HG02852 (cell line): ENCODE data around the gene BEAN1.

Source experiments
- ATAC-seq: cut with Tn5 transposase; IDR thresholded peaks from one replicate; pipeline ENCODE4 v1.9.1; 2021; ENCODE audit warnings: mild to moderate bottlenecking, moderate library complexity; ENCODE audit not compliant: unreplicated experiment

BEAN1 gene

DNA sequence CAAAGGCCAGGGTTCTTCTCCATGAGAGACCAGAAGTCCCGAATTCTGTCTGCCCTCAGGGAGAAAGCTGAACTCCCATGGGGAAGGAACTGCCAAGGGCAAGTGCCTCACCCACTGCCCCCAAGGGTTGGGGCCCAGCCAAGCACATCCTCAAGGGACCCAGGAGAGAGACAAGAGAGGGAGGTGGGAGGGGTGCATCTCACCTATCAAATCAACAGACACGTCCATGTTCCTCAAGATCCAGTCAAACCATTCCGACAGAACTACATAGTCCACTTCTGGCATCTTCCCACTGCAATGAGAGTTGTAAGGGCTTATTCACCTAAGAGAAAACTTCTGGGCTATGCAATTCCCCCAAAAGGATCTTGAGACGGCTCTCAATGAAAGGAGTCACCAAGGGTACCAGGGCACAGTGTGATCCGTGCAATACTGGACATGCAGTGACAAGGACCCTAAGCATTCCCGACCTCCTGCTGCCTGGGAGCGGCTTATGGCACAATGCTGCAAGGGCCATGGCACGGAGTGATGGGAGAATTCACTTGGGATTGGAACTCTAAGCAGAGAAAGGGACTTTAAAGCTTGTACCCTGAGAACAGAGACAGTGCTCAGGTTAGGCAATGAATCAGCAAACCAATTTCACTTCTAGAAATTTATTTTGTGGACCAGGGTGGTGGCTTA, 90.6 kb downstream of the BEAN1 start:
- no peak for ATAC-seq

DNA sequence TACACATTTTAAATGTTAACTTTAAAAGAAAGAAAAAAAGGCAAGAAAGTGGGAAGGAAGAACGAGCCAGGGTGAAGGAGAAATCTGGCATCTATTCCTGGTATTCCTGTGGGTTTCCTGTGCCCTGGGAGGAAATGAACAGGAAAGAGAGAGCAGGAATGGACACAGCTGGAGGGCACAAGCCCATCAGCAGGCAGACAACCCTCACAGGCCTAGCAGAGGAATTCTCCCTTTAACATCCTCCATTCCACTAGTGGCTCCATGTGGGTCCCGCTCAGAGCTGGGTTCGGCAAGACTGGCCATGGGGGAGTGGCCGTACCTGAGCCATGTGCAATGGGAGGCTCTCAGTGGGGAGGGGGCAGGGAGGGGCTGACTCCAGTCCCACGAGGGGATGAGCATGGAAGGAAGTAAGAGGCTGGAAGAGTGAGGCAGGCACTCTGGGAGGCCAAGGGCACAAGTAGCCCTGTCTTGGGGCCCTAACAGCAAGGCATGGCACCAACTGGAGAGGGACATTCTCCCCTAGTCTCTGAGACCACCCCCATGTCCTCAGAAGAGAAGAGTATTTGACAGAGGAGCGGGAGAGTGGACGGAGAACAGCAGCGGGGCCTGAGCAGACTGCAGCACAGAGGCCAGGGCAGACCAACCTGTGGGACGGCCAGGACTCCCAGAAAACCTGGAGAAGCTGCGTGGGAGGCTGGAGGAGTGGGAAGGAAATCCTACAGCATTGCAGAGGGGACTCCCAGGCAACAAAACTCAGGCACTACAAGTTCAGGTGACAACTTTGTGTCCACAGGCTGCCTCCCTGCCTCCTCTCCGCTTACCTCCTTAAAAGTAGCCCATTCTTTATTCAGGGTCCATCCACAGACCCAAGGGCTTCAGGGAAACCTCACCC, 92.6 kb downstream of the BEAN1 start:
- ATAC-seq: no peak

DNA sequence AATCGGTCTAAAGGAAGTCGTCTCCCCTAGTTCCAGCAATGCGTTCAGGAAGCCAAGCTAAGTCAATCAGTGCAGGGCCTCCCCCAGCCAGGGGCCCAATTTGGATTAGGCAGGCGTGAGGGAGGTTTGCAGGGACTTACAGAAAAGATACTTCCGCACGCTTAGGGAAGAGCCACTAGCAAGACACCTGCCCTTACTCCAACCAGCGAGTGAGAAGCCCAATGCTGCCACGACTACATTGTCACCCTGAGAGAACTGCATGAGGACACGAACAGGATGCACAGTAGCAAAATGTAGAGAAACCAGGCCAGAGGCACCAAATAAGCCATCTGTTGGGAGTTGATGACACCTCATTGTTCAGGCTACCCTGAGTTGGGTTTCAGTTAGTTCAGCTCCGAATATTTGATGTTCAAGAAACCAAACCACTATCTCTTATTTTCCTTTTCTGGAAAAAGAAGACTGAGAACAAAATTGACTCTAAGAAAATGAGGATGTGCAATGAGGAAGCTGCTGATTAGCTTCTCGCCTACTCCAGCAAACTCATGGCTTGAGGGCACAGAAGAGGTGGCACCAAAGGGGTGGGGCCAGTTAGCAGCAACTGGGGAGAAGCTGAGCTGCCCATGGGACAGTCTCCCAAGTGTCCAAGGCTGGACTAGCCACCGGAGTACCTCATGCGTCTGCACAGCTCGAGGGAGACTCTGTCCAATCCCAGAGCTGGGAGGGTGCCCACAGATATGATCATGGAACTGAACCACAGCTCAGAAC, 93.5 kb downstream of the BEAN1 start:
- no peak for ATAC-seq

DNA sequence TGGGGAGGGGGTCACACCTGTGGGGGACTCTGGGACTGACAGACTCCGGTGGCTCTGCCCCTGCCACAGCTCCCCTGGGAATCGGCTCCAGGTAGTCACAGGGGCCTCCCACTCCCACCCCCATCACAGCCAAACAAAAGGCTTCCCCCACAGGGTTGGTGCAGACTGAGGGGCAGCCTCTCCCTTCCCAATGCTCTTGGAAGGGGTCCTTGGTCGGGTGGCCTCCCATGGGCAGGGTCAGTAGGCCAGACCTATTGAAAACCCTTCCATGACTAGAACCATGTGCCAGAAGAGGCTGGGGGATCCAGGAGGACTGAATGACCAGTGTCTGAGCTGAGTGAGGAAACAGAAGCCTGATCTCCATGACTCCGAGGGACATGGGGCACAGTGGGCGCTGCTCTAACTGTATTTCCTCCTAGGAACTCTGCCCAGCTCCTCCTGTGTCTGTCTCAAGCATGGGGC, 94.2 kb downstream of the BEAN1 start:
- ATAC-seq: no peak

DNA sequence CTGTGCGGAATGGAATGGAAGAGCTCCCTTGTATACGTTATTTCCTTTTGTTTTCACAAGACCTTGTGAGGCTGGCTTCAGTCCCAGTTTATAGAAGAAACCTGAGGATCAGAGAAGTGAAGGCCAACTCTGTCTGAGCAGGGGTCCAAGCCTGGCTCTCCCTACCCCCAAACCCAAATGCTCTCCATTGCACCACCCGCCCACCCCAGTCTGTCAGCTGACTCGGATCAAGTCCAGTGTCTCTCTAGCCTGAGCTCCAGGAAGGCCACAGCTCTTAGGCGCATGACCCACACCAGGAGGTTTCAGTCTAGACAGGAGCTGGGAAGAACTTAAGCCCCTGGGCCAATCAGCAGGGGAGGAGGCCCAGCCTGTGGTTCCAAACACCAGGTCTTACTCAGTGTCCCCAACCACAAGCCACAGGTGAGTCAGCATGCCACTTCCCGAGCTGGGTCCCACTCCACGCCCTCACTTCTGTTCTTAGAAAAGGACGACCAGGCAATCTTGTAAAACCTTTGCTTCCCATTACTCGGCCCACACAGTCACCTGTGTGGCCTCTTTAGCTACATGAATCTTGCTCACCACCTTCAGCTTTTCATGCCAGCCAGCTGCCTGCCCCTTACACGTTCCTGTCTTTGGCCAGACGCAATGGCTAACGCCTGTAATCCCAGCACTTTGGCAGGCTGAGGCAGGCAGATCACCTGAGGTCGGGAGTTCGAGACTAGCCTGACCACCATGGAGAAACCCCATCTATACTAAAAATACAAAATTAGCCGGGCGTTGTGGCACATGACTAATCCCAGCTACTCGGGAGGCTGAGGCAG, 95.1 kb downstream of the BEAN1 start:
- peak; percentile 57 for ATAC-seq

DNA sequence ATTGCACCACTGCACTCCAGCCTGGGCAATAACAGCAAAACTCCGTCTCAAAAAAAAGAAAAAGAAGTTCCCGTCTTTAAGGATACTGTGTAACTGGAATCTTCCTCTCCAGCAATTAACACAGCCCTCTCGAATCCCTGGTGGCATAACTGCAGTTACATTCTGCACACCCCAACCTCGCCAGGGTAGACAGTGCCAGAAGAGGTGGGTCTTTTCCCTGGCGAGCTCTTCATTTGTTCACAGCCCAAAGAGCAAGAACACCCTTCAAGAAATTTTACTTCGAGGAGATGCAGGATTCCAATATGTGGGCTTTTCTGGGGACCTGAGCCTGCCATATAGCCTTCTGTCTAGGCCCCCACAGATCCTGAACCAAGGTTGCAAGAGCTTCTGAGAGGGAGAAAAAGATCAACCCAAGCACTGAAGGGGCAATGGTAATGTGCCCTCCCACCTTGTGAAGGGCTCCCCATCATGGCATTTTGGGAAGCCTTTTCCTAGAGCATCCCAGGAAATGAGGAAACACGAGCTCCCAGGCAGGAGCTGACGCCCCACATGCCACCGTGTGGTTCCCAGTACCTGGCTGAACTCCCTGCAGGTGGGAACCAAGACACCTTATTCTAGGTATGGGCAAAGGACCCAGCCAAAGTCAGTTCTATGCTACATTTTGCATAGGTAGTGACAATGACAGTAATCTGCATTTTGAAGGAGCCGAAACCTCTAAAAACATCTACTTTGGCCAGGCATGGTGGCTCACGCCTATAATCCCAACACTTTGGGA, 95.9 kb downstream of the BEAN1 start:
- ATAC-seq: no peak

DNA sequence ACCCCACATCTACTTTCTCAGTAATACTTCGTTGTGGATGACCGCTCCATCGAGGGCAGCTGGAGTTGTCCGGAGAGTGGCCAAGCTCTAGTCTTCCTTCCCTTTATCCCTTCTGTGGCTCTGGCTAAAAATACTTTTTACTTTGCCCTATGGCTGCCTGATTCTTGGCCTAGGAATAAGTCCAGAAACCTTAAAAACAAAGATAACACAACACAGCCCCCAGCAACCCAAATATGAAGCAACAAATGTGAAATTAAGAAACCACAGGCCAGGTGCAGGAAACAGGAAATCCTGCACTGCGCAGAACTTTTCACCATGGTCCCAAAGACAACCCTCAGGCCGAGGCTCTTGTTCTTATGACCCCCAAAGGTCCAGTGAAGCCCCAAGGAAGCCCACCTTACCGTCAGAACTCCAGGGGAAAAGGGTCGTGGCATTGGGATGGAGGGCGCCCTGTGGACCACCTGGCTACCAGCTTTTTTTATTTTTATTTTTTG, 96.8 kb downstream of the BEAN1 start:
- no peak for ATAC-seq

DNA sequence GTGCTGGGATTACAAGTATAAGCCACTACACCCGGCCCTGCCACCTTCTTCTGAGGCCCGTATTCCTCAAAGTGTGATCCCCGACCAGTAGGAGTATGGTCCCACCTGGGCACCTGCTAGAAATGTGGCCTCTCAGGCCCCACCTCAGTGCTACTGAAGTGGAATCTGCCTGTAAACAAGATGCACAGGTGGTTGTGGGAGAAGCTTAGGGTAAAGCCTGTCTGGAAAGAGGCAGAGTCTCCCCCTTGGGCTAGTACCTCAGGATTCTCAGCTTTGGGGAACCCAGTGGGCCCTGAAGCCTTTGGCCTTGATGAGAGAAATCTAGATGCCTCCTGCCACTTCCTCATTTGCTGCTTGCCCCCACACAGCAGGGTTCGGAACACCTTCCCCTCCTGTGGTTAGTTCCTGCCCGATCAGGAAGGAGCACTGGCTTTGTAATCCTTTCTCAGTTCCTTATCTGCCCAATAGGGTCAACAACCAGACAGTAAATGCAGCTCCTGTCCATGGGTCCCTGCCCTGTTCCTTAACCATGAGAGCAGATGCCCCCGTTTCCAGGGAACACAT, 97.6 kb downstream of the BEAN1 start:
- peak; percentile 70 for ATAC-seq

DNA sequence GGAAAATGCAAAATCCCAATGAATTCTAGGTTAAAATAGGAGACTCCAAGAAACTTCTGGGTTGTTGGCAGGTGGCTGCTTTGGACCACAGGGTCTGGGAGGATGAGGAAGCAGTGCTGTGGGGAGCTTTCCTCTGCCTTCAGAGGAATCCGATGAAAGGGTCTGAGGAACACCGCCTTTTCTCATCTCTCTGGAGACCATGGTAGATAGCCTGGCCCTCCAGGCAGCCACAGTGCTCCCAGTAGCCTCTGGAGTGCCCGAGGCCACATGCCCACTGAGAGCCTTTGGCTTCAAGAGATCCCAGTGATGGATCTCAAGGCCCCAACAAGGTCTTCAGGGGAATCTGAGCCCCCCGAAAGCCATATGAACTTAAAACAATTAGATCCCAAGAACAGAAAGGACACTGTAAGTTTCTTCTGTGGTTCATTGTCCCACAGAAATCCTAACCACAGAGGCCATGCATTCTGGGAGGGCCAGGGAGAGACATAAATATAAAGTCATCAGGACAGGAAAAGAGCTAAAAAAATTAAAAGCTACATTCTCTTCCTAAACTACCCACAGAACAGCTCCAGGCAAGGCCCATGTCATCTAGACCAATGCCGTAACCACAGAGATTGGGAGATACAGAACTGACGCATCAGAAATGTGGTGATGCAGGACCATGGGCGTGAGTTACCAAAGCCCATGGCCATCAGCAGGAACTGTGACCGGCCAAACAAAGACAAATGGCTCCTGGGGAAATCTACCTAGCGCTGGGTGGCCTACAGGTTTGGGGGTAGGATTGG, 98.5 kb downstream of the BEAN1 start:
- ATAC-seq: no peak

DNA sequence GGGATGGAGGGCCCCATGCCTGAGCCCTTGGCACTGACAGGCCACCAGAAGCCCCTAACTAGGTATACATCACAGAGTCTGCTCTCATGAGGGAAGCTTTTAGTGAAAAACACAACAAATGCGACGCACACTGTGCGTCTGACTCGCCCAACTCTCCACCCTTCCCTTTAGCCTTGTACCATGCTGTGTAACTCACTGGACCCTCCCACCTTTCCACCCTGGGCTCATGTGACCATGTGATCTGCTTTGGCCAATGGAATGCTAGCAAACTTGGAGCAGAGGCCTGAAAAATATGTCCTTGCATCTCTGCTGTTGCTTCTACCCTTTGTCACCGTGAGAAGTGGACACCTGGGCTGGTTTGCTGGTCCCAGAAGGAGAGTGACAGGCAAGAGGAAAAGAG, 101.2 kb downstream of the BEAN1 start:
- no peak for ATAC-seq

DNA sequence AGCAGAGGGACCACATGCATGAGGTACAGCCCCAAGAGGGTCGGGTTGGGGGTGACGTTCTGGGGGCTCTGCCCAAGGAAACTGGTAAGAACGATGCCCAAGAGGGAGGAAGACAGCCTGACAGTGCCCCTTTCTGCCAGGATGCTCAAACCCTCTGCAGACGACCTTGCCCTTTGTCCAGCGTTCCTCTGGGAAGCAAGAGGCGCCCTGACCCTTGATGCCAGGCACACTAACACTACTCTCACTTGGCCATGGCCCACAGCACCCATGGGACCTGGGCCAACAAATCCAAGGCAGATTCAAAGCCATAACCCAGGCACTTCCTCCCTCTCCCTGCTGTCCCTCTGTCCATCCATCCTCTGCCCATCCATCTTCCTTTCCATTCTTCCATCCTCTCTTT, 102.4 kb downstream of the BEAN1 start:
- ATAC-seq: no peak
